Duodenal mucosa (tissue), 2 donors: ENCODE data around the gene NTN1.

Experiments
- H3K27ac ChIP-seq: one replicate; pipeline ENCODE4 v1.7.0; 2013; ENCODE audit warnings: low read depth, low read length
- H3K27me3 ChIP-seq, 2 donors: one replicate each; pipeline ENCODE4 v1.7.0; 2013; ENCODE audit warnings: low read length in 2 of 2, control low read depth in 1 of 2; ENCODE audit not compliant: insufficient read depth in 2 of 2, control insufficient read depth in 1 of 2
- H3K36me3 ChIP-seq, 2 donors: one replicate each; pipeline ENCODE4 v1.7.0; 2013; ENCODE audit warnings: low read length in 2 of 2, control low read depth in 1 of 2; ENCODE audit not compliant: insufficient read depth in 2 of 2, control insufficient read depth in 1 of 2
- H3K4me1 ChIP-seq, 2 donors: one replicate each; pipeline ENCODE4 v1.7.0; 2013; ENCODE audit warnings: low read length in 2 of 2, control low read depth in 1 of 2; ENCODE audit not compliant: insufficient read depth in 2 of 2, control insufficient read depth in 1 of 2
- H3K4me3 ChIP-seq, 2 donors: one replicate each; pipeline ENCODE4 v1.7.0; 2013; ENCODE audit warnings: low read length in 2 of 2, low read depth in 1 of 2
- H3K9ac ChIP-seq, 2 donors: one replicate each; pipeline ENCODE4 v1.7.0; 2013; ENCODE audit warnings: low read length in 2 of 2, low read depth in 1 of 2
- H3K9me3 ChIP-seq, 2 donors: one replicate each; pipeline ENCODE4 v1.7.0; 2013; ENCODE audit warnings: low read length in 2 of 2, control low read depth in 1 of 2; ENCODE audit not compliant: control insufficient read depth in 1 of 2

Gene NTN1

DNA sequence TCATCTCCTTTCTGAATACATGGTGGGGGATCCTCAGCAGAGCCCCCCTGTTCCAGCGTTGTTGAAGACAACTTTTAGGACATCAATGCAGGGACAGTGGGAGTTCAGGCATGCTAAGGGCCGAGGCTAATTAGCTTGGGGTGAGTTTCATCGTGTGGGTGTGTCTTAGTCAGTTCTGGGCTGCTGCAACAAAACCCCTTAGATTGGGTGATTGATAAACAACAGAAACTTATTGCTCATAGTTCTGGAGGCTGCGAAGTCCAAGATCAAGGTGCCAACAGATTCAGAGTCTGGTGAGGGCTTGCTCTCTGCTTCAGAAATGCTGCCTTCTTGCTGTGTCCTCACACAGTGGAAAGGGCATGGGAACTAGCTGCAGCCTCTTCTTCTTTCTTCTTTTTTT lies 214.0 kb downstream of the NTN1 start:
- peaks cover 19 to 21% of the 10 kb centered on the region in 2 donors for H3K4me1 ChIP-seq
- no peaks in the 10 kb centered on the region for H3K9me3 ChIP-seq
- no peak overlapping the region for H3K27ac ChIP-seq
- no peaks in the 10 kb centered on the region for H3K36me3 ChIP-seq
- no peaks in the 10 kb centered on the region for H3K27me3 ChIP-seq
- no peak overlapping the region for H3K4me3 ChIP-seq
- H3K9ac ChIP-seq: no peak overlapping the region

DNA sequence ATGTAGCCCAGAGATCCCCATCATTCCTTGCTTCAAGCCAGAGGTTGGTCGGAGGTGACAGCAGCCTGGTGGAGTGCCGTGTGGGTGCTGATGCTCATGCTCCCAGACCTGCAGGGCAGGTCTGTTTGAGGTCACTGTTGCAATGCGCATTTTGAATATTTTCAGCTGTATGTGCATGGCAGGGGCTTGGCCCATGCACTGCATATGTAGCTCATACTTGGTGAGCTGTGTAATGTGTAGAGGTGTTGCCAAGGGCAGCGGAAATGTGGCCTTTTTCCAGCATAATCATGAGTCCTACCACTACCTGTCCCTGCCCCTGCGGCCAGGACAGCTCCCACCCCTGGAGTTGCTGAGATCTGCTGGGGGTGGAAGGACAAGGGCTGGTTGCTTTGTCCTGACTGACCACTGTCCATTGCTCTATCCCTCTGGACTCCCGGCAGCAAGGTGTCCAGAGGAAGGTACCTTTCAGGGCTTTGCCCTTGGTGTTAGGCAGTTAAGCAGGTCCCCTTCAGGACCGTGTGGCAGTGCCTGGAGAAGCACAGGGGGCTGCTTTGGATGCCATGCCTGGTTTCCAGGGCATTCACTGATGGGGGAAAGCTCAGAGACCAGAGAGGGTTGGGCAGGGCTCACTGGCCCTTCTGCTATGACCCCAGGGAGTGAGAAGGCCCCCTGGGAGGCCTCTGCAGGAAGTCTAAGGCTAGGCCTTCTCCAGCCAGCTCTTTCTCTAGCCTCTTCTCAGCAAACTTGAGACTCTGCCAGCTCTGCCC lies 215.2 kb downstream of the NTN1 start:
- no peak overlapping the region for H3K27ac ChIP-seq
- H3K9ac ChIP-seq: no peak overlapping the region
- no peaks in the 10 kb centered on the region for H3K36me3 ChIP-seq
- H3K4me3 ChIP-seq: no peak overlapping the region
- H3K9me3 ChIP-seq: no peaks in the 10 kb centered on the region
- H3K4me1 ChIP-seq: peaks cover 19 to 31% of the 10 kb centered on the region in 2 donors
- H3K27me3 ChIP-seq: no peaks in the 10 kb centered on the region

GRCh38 chr17:9237053-9237410 lies 215.7 kb downstream of the NTN1 start:
- Histone ChIP-seq H3K9me3 (no peaks in the 10 kb centered on the region), H3K27ac (no peak overlapping the region), H3K4me3 (no peak overlapping the region), H3K27me3 (no peaks in the 10 kb centered on the region), H3K9ac (no peak overlapping the region), H3K36me3 (no peaks in the 10 kb centered on the region), H3K4me1 (peaks cover 19 to 35% of the 10 kb centered on the region in 2 donors)

- Histone ChIP-seq H3K36me3 (no peaks in the 10 kb centered on the region), H3K9me3 (no peaks in the 10 kb centered on the region), H3K27me3 (no peaks in the 10 kb centered on the region), H3K4me1 (peaks cover 19 to 35% of the 10 kb centered on the region in 2 donors), H3K9ac (no peak overlapping the region), H3K27ac (peak overlapping the region; percentile 10), H3K4me3 (no peak overlapping the region)
These were observed 216.5 kb downstream of the NTN1 start for GRCh38 chr17:9237661-9238301.

GRCh38 chr17:9238340-9239245 lies 217.3 kb downstream of the NTN1 start:
- Histone ChIP-seq H3K4me1 (peaks cover 19 to 35% of the 10 kb centered on the region in 2 donors), H3K27ac (no peak overlapping the region), H3K9ac (peak overlapping the region; percentile 63 to 68), H3K27me3 (no peaks in the 10 kb centered on the region), H3K4me3 (peak overlapping the region in 1 of 2 donors; percentile 57), H3K36me3 (no peaks in the 10 kb centered on the region), H3K9me3 (no peaks in the 10 kb centered on the region)

- Histone ChIP-seq H3K4me1 (peaks cover 19 to 35% of the 10 kb centered on the region in 2 donors), H3K9ac (peak overlapping the region; percentile 63 to 68), H3K4me3 (peak overlapping the region; percentile 57 to 62), H3K27me3 (no peaks in the 10 kb centered on the region), H3K27ac (peak overlapping the region; percentile 14), H3K9me3 (no peaks in the 10 kb centered on the region), H3K36me3 (no peaks in the 10 kb centered on the region)
These were observed 218.0 kb downstream of the NTN1 start for GRCh38 chr17:9239246-9239792.

- peak overlapping the region; percentile 57 to 62 for H3K4me3 ChIP-seq
- H3K4me1 ChIP-seq: peaks cover 19 to 39% of the 10 kb centered on the region in 2 donors
These were observed 218.7 kb downstream of the NTN1 start for GRCh38 chr17:9239793-9240658.

DNA sequence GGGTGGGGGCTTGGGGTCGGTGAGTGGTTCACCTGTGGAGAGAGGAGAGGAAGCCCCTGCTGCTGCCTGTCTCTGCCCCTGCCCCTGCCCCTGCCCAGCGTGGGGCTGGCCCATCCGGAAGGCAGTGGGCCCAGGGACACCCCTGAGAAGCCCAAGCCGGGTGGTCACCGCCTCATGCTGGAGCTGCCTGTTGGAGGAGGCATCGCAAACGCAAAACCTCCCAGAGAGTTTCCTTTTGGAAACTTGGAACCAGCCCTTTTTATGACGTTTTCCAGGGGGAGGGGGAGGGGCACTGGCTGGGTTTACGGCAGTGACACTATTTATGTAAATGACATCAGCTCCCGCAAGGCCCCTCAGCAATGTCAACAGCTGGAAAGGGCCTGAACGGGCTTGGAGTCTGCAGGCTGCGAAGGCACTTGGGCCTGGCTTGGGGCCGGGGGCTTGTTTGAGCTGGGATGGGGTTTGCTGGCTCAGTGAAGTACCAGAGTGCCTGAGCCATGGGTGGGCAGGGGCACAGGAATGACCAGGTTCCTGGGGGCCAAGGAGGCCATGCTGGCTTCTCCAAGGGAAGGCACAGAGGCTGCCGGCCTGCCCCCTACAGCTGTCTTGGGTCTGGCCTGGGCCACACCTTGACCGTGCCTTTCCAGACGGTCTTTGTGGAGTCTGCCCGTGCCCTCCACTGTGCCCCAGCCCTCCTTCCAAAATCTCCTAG lies 219.5 kb downstream of the NTN1 start:
- peak overlapping the region; percentile 69 to 79 for H3K9ac ChIP-seq
- peak overlapping the region; percentile 86 for H3K27ac ChIP-seq
- no peaks in the 10 kb centered on the region for H3K9me3 ChIP-seq
- H3K27me3 ChIP-seq: no peaks in the 10 kb centered on the region
- H3K4me1 ChIP-seq: peaks cover 19 to 39% of the 10 kb centered on the region in 2 donors
- H3K4me3 ChIP-seq: peak overlapping the region; percentile 51 to 60
- no peaks in the 10 kb centered on the region for H3K36me3 ChIP-seq

More at GRCh38 chr17:9239793-9240658, 218.7 kb downstream of the NTN1 start:
- no peaks in the 10 kb centered on the region for H3K9me3 ChIP-seq
- peak overlapping the region; percentile 86 for H3K27ac ChIP-seq
- no peaks in the 10 kb centered on the region for H3K27me3 ChIP-seq
- H3K36me3 ChIP-seq: no peaks in the 10 kb centered on the region
- peak overlapping the region; percentile 69 to 79 for H3K9ac ChIP-seq

- Histone ChIP-seq H3K4me1 (peaks cover 19 to 39% of the 10 kb centered on the region in 2 donors), H3K36me3 (no peaks in the 10 kb centered on the region), H3K27me3 (no peaks in the 10 kb centered on the region), H3K9ac (peak overlapping the region in 1 of 2 donors; percentile 79), H3K27ac (peak overlapping the region; percentile 86), H3K4me3 (no peak overlapping the region), H3K9me3 (no peaks in the 10 kb centered on the region)
These were observed 220.0 kb downstream of the NTN1 start for GRCh38 chr17:9241371-9241712.
